Chondrocyte (in vitro differentiated cells): ENCODE data around the gene PEAK1. TPM values are rescaled to one million over a fixed set of nuclear protein-coding genes. Genes with fewer than 3 reads are reported as not detected.

ENCODE experiments used
- DNase-seq: peaks from one replicate; pipeline ENCODE4 v3.0.0; 2021; ENCODE audit warnings: mixed read lengths, low spot score
- H3K27ac Mint-ChIP-seq: one replicate; pipeline ENCODE4 v1.8.0; 2021; ENCODE audit warnings: mild to moderate bottlenecking, moderate library complexity, mixed read lengths; ENCODE audit not compliant: unreplicated experiment
- H3K27me3 Mint-ChIP-seq: 2 replicates; pipeline ENCODE4 v1.8.0; 2021; ENCODE audit warnings: low read depth, mixed read lengths
- H3K36me3 Mint-ChIP-seq: 2 replicates; pipeline ENCODE4 v1.8.0; 2021; ENCODE audit warnings: low read depth, mixed read lengths
- H3K4me1 Mint-ChIP-seq: 2 replicates; pipeline ENCODE4 v1.8.0; 2021; ENCODE audit warnings: low read depth, mild to moderate bottlenecking, mixed read lengths
- H3K4me3 Mint-ChIP-seq: one replicate; pipeline ENCODE4 v1.8.0; 2021; ENCODE audit warnings: mild to moderate bottlenecking, moderate library complexity, mixed read lengths; ENCODE audit not compliant: unreplicated experiment
- H3K9me3 Mint-ChIP-seq: 2 replicates; pipeline ENCODE4 v1.8.0; 2021; ENCODE audit warnings: low read depth, mixed read lengths
- long read RNA-seq: library from polyadenylated mRNA; stranded (forward); transcript quantifications from one replicate; pipeline ENCODE4 v2.0.0, GENCODE V29; 2021
- total RNA-seq: library from RNA; stranded (reverse); gene quantifications from 3 replicates; pipeline ENCODE4 v1.2.1, GENCODE V29; 2021
- TF ChIP-seq, protein P1 (sequence below): fragments of 200-600 bp; sonication (generic); IDR thresholded peaks from 2 replicates; pipeline ENCODE4 v1.5.0; 2021; ENCODE audit warnings: antibody characterized with exemption, mild to moderate bottlenecking, moderate library complexity

Gene PEAK1
- 143 to 206 TPM (median 148 TPM) in 3 replicates for total RNA-seq
- long read RNA-seq, partial matches to known transcripts = 0 of 11 reads
- long read RNA-seq, other reads (novel, unspliced or antisense) = 11 of 11 reads

- H3K27me3 Mint-ChIP-seq = no peaks in the 10 kb centered on the region
- H3K27ac Mint-ChIP-seq = peak within 1 kb of the TSS; percentile 98
- peak within 1 kb of the TSS; percentile 93 for H3K4me3 Mint-ChIP-seq
- H3K9me3 Mint-ChIP-seq = no peaks in the 10 kb centered on the region
- peak; percentile 99 for DNase-seq
- TF ChIP-seq, protein P1, sequence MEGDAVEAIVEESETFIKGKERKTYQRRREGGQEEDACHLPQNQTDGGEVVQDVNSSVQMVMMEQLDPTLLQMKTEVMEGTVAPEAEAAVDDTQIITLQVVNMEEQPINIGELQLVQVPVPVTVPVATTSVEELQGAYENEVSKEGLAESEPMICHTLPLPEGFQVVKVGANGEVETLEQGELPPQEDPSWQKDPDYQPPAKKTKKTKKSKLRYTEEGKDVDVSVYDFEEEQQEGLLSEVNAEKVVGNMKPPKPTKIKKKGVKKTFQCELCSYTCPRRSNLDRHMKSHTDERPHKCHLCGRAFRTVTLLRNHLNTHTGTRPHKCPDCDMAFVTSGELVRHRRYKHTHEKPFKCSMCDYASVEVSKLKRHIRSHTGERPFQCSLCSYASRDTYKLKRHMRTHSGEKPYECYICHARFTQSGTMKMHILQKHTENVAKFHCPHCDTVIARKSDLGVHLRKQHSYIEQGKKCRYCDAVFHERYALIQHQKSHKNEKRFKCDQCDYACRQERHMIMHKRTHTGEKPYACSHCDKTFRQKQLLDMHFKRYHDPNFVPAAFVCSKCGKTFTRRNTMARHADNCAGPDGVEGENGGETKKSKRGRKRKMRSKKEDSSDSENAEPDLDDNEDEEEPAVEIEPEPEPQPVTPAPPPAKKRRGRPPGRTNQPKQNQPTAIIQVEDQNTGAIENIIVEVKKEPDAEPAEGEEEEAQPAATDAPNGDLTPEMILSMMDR = no peak
- H3K4me1 Mint-ChIP-seq = peaks cover 53% of the 10 kb centered on the region
- H3K36me3 Mint-ChIP-seq = peaks cover 2% of the 10 kb centered on the region
These were observed at the start of gene PEAK1 for GRCh38 chr15:77419836-77420609. Gene PEAK1 (minus strand): TSS chr15:77420104. CDS start chr15:77181926, 238,178 bp downstream.

- peaks cover 30% of the 10 kb centered on the region for H3K36me3 Mint-ChIP-seq
- DNase-seq = no peak
- no peak overlapping the region for H3K4me3 Mint-ChIP-seq
- H3K4me1 Mint-ChIP-seq = peaks cover 12% of the 10 kb centered on the region
- H3K9me3 Mint-ChIP-seq = no peaks in the 10 kb centered on the region
- TF ChIP-seq, protein P1 = no peak
- no peak overlapping the region for H3K27ac Mint-ChIP-seq
- H3K27me3 Mint-ChIP-seq = no peaks in the 10 kb centered on the region
These were observed 49.0 kb upstream of the PEAK1 start for GRCh38 chr15:77468896-77469295.

DNA sequence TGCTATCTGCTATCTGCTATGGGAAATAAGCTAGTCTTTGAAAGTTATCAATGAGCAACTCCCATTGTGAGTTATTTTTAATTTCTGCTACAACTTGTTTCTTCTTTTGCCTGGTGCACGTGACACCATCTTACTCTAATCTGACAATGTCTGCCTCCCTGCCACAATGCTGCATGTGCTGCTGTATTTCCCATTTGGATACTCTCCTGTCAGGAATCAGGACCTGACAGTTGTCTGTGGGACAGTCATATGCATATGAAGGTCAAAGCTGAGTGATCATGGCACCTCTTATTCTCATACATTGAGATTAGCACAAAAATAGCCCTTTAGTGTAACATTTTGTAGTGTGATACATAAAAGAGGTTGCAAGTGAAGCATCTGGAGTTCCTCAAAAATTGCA, 46.6 kb upstream of the PEAK1 start:
- H3K36me3 Mint-ChIP-seq = peaks cover 25% of the 10 kb centered on the region
- DNase-seq = no peak
- no peaks in the 10 kb centered on the region for H3K9me3 Mint-ChIP-seq
- TF ChIP-seq, protein P1 = no peak
- H3K4me1 Mint-ChIP-seq = peaks cover 5% of the 10 kb centered on the region
- no peak overlapping the region for H3K27ac Mint-ChIP-seq
- no peaks in the 10 kb centered on the region for H3K27me3 Mint-ChIP-seq
- no peak overlapping the region for H3K4me3 Mint-ChIP-seq

GRCh38 chr15:77464129-77464865, 44.4 kb upstream of the PEAK1 start:
- no peak overlapping the region for H3K4me3 Mint-ChIP-seq
- H3K4me1 Mint-ChIP-seq = no peaks in the 10 kb centered on the region
- peaks cover 32% of the 10 kb centered on the region for H3K36me3 Mint-ChIP-seq
- no peaks in the 10 kb centered on the region for H3K27me3 Mint-ChIP-seq
- H3K9me3 Mint-ChIP-seq = no peaks in the 10 kb centered on the region
- no peak for DNase-seq
- TF ChIP-seq, protein P1 = no peak
- no peak overlapping the region for H3K27ac Mint-ChIP-seq

DNA sequence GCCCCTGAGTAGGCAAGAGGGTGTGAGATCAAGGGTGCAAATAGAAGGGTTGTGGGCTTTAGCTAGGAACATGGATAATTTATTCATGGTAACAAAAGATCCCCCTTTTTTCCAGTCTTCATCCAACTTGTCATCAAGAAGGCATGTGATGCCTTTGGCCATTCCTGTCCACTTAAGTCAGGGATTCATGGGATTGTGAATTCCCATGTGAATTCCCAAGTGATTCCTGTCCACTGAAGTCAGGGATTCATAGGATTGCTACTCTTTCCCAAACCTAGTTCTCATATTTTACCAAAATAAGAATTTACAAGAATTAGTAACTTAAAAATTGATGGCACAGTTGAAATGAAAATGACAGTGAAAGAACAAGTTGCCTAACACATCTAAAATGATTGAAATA, 41.6 kb upstream of the PEAK1 start:
- H3K27me3 Mint-ChIP-seq = no peaks in the 10 kb centered on the region
- TF ChIP-seq, protein P1 = no peak
- peak overlapping the region; percentile 55 for H3K27ac Mint-ChIP-seq
- H3K9me3 Mint-ChIP-seq = no peaks in the 10 kb centered on the region
- H3K4me3 Mint-ChIP-seq = no peak overlapping the region
- DNase-seq = no peak
- peaks cover 21% of the 10 kb centered on the region for H3K36me3 Mint-ChIP-seq
- H3K4me1 Mint-ChIP-seq = peaks cover 21% of the 10 kb centered on the region
